Measurements from ENCODE around the gene PYGO1. TPM values are rescaled to one million over a fixed set of nuclear protein-coding genes. Genes with fewer than 3 reads are reported as not detected.

The PYGO1 gene
- total and polyA plus RNA-seq, 11 donors = 1.1 to 8.2 (median 4.7) TPM

DNA sequence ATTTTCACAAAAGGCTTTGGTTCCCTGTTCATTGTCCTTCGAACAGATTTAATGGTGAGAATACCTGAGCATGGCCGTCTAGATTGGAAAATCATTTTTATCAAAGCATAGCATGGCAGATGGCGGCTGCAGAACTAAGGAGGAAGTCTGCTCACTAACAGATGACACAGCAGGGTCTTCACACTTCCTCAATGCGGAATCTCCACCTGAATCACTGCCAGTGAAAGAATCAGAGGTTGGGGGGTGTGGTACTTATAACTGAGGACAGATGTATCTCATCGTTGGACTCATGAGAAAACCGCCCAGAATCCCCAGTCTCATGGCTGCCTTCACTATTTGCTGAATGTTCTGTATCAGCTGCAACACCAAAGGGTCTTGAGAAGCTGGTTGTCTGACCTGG is 31.6 kb upstream of the PYGO1 start:
- H3K4me1 ChIP-seq = no peaks in the 10 kb centered on the region
- DNase-seq (no peak), ATAC-seq (no peak)
- H3K27me3 ChIP-seq = no peaks in the 10 kb centered on the region
- intact Hi-C loops (cut with DNase I) = no loop called here
- TF ChIP-seq CTCF (IDR thresholded peaks at IDR 0.05) (no peak), POLR2A (IDR thresholded peaks at IDR 0.05) (no peak)
- no peak overlapping the region for H3K4me3 ChIP-seq
- peaks cover 0 to 17% (median 0%) of the 10 kb centered on the region in 9 donors for H3K36me3 ChIP-seq
- no peaks in the 10 kb centered on the region for H3K9me3 ChIP-seq
- WGBS, 4 donors = 80 to 88% (median 84%) methylated on average over 6 of the region's 6 CpGs
- H3K27ac ChIP-seq = no peak overlapping the region

GRCh38 chr15:55618387-55618786 is 30.2 kb upstream of the PYGO1 start:
- 82 to 86% (median 84%) methylated on average over 4 of the region's 4 CpGs for WGBS, 4 donors
- H3K27me3 ChIP-seq = no peaks in the 10 kb centered on the region
- DNase-seq (no peak), ATAC-seq (no peak)
- no peak for TF ChIP-seq CTCF (IDR thresholded peaks at IDR 0.05)
- TF ChIP-seq POLR2A (IDR thresholded peaks at IDR 0.05) = no peak
- peaks cover 0 to 11% (median 0%) of the 10 kb centered on the region in 9 donors for H3K36me3 ChIP-seq
- no peaks in the 10 kb centered on the region for H3K4me1 ChIP-seq
- no peaks in the 10 kb centered on the region for H3K9me3 ChIP-seq
- H3K4me3 ChIP-seq = no peak overlapping the region
- intact Hi-C loops (cut with DNase I) = no loop called here
- H3K27ac ChIP-seq = no peak overlapping the region

GRCh38 chr15:55615445-55615844 is 27.3 kb upstream of the PYGO1 start:
- peaks cover 0 to 11% (median 0%) of the 10 kb centered on the region in 9 donors for H3K36me3 ChIP-seq
- H3K27ac ChIP-seq = no peak overlapping the region
- no peak for DNase-seq
- H3K4me1 ChIP-seq = no peaks in the 10 kb centered on the region
- H3K9me3 ChIP-seq = no peaks in the 10 kb centered on the region
- H3K27me3 ChIP-seq = no peaks in the 10 kb centered on the region
- intact Hi-C loops (cut with DNase I) = no loop called here
- no peak overlapping the region for H3K4me3 ChIP-seq
- ATAC-seq = no peak
- no peak for TF ChIP-seq CTCF (IDR thresholded peaks at IDR 0.05)
- no peak for TF ChIP-seq POLR2A (IDR thresholded peaks at IDR 0.05)
- 90 to 100% (median 90%) methylated on average over 1 of the region's 1 CpG for WGBS, 4 donors

GRCh38 chr15:55613727-55614126 is 25.6 kb upstream of the PYGO1 start:
- ATAC-seq (no peak), DNase-seq (no peak)
- Histone ChIP-seq H3K27me3 (no peaks in the 10 kb centered on the region), H3K9me3 (peaks cover 0 to 5% (median 0%) of the 10 kb centered on the region in 12 donors), H3K36me3 (peaks cover 0 to 3% (median 0%) of the 10 kb centered on the region in 9 donors), H3K27ac (no peak overlapping the region), H3K4me1 (no peaks in the 10 kb centered on the region), H3K4me3 (no peak overlapping the region)
- TF ChIP-seq POLR2A (IDR thresholded peaks at IDR 0.05) (no peak), CTCF (IDR thresholded peaks at IDR 0.05) (no peak)
- WGBS, 4 donors = 87 to 90% (median 90%) methylated on average over 4 of the region's 4 CpGs
- intact Hi-C loops (cut with DNase I) = no loop called here

Measured in heart left ventricle (tissue), 16 donors.